Middle frontal gyrus (tissue), 1 donor: Measurements from ENCODE around the gene SELENOO.

Experiments used
- DNase-seq: peaks from one replicate; pipeline ENCODE4 v3.0.0-alpha.2; 2015; ENCODE audit warnings: low spot score; ENCODE audit errors: extremely low spot score

SELENOO gene

GRCh38 chr22:50171319-50171964 is 29.4 kb upstream of the SELENOO start:
- DNase-seq, result no peak

GRCh38 chr22:50171965-50172421 is 28.8 kb upstream of the SELENOO start:
- DNase-seq, result no peak

GRCh38 chr22:50173311-50173982 is 27.4 kb upstream of the SELENOO start:
- DNase-seq, result no peak

- DNase-seq, result no peak
Measured at GRCh38 chr22:50173983-50174355, 26.8 kb upstream of the SELENOO start.

GRCh38 chr22:50174382-50175190 is 26.2 kb upstream of the SELENOO start:
- no peak for DNase-seq

- no peak for DNase-seq
Measured at GRCh38 chr22:50175191-50175461, 25.7 kb upstream of the SELENOO start.

- DNase-seq, result no peak
Measured at GRCh38 chr22:50175921-50176849, 24.6 kb upstream of the SELENOO start.

- no peak for DNase-seq
Measured at GRCh38 chr22:50176850-50177536, 23.8 kb upstream of the SELENOO start.

- no peak for DNase-seq
Measured at GRCh38 chr22:50177537-50178470, 23.0 kb upstream of the SELENOO start.

- no peak for DNase-seq
Measured at GRCh38 chr22:50178471-50178864, 22.3 kb upstream of the SELENOO start.

GRCh38 chr22:50178871-50179869 is 21.6 kb upstream of the SELENOO start:
- DNase-seq, result no peak

- DNase-seq, result no peak
Measured at GRCh38 chr22:50179937-50180726, 20.7 kb upstream of the SELENOO start.

- DNase-seq, result no peak
Measured at GRCh38 chr22:50180727-50181521, 19.9 kb upstream of the SELENOO start.

- DNase-seq, result no peak
Measured at GRCh38 chr22:50182176-50183081, 18.4 kb upstream of the SELENOO start.

- no peak for DNase-seq
Measured at GRCh38 chr22:50183141-50183971, 17.5 kb upstream of the SELENOO start.
